GM18870 (cell line): ENCODE data around the gene DENND2A.
A peak's percentile ranks its signal among the peaks of the same experiment; 100 is the strongest.
"Not testable (repeated sequence)": the region's sequence is repeated elsewhere in the genome, so short reads cannot be mapped to it uniquely, and the experiment has no call there.

Experiments
- ATAC-seq: cut with Tn5 transposase; IDR thresholded peaks from one replicate; pipeline ENCODE4 v1.9.1; 2021; ENCODE audit warnings: moderate library complexity; ENCODE audit not compliant: unreplicated experiment

Gene DENND2A

DNA sequence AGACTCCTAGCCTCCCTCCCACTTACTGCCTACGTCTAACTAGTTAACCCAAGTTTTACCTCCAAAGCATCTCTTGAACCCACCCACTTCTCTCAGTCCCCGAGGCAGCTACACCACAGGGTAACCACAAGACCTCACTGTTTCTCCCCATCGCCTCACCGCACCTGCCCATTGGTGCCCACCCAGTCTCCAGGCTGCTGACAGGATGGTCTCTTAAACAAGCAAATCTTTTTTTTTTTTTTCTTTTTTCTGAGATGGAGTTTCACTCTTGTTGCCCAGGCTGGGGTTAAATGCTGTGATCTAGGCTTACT, 47.0 kb downstream of the DENND2A start:
- ATAC-seq: peak; percentile 55

DNA sequence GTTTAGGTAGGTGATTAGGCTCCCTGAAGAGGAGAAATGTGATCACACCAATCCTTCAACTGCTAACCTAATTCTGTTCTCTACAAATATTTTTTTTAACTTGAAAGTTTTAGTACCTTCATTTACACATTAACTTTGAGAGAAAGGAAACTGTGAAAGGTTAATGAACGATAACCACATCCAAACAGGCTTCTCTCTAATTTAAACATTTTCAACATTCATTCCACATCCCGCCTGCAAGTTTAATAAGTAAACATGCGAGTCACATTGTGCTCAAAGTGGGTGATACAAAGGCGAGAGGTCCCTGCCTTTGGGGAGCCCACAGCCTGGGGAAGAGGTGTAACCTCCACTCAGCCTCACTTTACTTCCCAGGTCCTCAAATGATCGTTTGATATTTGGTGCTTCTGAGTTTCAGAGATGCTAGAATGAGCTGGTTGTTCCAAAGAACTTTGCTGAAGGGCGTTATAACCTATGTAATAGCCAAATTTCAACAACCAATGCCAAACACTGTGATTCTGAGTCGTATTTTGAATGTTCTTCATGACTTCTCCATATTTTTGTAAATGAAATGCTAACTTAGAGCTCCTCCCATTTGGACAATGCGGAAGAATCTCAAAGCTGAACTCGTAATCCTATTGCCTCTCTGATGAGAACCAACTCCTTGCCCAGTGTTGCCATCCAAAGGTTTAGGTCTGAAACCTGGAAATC, 47.5 kb downstream of the DENND2A start:
- ATAC-seq: peak; percentile 47

DNA sequence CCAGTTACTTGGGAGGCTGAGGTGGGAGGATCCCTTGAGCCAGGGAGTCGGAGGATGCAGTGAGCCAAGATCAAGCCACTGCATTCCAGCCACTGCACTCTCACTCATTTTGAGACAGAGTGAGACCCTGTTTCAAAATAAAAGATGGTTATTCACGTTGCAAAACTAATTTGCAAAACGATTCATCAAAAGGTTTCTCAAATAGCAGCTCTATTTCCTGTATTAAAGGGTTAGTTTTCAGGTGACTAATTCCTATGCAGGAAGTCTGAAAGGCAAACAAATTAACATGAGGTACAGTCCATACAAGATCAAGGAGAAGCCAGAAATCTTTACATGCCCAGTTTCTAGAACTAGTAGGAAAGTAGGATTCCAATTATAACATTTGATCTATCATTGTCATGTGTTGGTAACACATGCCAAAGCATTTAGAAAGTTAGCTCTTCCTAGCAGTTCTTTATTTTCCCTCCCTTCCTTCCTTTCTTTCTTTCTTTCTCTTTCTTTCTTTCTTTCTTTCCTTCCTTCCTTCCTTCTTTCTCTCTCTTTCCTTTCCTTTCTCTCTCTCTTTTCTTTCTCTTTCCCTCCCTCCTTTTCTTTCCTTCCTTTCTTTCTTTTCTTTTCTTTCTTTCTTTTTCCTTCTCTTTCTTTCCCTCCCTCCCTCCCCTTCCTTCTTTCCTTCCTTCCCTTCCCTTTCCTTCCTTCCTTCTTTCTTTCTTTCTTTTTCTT, 49.3 kb downstream of the DENND2A start:
- ATAC-seq: no peak

DNA sequence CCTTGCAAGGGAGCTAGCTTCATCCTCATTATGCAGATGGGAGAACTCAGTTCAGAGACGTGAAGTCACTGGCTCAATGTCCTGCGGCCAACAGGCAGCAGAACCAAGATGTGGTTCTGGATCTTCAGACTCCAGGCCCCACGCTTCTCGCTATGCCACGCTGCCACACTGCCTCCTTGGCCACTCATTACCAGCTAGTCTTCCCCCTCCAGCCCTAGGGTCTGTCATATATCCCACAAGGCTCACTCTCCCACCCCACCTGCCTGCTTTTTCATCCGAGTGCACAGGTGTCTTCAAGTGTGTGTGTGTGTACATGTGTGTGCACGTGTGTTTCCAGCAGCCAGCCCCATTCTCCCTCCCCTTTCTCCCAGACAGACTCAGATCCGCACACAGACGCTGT, 53.4 kb downstream of the DENND2A start:
- ATAC-seq: no peak

DNA sequence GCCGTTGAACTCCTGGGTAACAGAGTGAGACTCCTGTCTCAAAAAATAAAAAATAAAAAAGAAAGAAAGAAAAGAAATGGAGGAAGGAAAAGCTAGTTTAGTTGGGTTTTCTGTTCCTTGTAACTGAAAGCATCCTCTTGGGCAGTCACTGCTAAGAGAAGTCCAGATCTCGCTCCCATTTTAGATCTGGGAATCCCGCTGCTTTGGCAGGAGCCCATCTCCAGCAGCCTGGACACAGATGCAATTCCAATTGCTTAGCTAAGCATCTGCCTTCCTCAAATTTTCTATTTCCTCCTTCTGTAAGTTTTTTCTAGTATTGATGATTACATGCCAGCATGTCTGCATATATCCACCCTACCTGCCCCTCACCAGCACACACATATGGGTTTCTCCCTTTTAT, 54.1 kb downstream of the DENND2A start:
- no peak for ATAC-seq

DNA sequence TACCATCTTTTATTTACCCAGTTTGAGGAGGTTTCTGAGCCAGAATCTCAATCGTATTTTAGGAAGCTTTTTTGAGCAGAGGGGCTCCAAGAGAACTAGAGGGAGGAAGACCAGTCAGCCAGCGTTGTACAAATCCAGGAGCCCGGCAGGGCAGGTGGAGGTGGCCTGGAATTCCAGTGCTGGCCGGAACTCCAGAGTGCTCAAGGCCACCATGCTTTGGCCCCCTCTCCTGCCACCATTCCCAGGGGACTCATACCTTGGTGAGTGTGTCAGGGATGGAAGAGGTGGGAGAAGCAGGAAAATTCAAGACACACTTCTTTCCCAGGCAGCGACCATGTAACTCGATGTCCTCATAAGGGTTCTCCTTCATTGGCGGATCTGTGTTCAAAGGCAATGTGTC, 55.3 kb downstream of the DENND2A start:
- no peak for ATAC-seq

DNA sequence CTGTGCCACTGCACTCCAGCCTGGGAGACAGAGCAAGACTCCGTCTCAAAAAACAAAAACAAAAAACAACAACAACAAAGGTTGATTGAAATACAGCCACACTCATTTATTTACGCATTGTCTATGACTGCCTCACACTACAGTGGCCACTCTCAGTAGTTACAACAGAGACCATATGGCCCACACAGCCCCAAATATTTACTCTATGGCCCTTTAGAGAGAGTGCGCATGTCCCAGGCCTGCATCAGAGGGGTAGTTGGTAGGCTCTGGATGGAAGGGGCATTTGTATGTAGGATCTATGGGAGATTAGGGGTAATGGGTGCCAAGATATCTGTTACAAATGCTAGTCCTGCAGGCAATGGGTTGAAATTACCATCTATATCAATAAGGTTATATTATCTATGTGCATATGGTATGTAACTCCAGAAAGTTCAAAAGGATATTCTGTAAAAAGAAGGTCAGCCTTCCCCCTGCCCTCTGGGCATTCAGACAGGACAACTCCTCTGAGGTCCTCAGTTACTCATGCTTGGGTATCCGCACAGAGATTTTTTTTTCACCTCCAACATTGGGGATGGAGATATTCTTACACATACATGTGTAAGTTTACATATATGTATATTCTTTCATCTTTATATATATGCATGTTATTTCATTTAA, 56.3 kb downstream of the DENND2A start:
- no peak for ATAC-seq

DNA sequence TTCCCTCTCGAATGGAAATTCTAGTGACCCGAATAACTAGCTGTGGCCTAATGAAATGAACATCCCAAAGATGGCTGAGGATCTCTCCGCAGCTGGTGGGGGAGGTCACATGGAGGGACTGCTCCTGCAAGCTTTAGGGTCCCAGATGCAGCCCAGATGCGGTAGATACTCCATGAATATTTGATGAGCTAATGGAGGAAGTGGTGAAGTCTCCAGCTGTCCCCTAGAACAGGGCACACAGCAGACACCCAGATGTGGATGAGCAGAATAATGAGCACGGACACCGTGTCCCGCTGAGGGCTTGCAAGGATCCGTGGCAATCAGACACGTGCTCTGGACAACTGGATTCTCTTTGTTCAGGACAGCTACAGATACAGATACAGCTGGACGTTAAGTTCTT, 59.2 kb downstream of the DENND2A start:
- no peak for ATAC-seq

DNA sequence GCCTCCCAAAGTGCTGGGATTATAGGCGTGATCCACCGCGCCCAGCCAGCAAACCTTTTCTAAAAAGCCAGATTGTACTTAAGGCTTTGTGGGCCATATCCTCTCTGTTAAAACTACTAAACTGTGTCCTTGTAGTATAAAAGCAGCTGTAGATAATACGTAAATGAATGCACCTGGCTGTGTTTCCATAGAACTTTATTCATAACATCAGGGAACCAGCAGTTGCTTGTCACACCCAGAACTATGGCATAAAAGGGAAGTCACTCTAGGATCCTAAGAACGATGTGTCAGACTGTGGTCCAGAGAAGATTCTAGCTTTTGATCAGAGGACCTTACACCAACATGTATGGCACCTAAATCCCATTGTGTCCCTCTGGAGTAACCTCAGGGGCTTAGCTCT, 63.0 kb downstream of the DENND2A start:
- no peak for ATAC-seq

DNA sequence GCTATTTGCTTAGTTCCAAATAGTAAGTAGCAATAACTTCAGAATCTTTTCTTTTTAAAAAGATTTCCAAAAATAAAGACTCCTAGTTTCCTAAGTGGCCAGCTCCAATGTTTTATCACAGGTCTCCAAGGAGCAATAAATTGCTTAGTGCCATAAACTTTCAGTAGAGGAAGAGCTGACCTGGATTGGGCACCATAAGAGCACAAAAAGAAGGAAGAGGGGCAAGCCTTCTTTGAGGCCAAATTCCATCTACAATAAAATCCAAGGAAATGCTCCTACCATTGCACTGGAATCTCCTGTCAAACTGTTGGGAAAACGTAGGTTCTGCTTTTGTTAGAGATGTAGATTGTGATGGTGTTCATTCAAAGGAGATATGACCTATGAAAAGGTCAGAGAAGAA, 64.0 kb downstream of the DENND2A start:
- ATAC-seq: no peak

DNA sequence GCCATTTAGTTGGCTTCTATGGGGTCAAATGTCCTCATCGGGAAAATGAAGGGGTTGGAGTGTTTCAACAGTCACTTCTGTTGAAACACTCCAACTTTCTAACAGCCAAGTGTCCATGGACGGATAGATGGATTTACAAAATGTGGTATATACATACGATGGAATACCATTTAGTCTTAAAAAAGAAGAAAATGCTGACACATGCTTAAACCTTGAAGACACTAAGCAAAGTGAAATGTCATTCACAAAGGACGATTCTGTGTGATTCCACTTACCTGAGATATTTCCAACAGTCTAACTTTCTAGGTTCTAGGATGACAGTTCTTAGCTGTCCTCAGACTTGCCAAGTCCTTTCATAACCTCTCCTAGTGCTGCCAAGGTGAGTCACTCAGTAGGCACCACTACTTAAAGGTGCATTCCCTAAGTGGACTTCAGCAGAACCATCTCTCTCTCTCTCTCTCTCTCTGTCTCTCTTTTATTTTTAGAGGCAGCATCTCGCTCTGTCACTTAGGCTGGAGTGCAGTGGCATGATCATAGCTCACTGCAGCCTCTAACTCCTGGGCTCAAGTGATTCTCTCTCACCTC, 69.0 kb downstream of the DENND2A start:
- no peak for ATAC-seq

DNA sequence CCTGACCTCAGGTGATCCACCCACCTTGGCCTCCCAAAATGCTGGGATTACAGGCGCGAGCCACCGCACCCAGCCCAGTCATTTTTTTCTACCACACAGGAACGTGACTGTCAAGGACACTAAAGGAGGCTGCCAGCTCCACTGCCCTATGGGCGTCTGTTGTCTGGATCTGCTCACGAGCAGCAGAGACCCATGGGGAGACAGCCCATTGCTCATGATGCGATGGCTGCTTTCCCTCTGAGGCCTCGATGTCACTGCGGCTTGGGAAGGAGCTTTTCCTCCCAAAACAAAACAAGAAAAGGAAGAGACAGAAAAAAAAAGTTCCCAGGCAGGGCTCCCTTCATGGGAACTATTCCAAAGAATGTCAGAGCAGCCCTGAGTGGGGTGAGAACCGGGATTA, 70.5 kb downstream of the DENND2A start:
- no peak for ATAC-seq

DNA sequence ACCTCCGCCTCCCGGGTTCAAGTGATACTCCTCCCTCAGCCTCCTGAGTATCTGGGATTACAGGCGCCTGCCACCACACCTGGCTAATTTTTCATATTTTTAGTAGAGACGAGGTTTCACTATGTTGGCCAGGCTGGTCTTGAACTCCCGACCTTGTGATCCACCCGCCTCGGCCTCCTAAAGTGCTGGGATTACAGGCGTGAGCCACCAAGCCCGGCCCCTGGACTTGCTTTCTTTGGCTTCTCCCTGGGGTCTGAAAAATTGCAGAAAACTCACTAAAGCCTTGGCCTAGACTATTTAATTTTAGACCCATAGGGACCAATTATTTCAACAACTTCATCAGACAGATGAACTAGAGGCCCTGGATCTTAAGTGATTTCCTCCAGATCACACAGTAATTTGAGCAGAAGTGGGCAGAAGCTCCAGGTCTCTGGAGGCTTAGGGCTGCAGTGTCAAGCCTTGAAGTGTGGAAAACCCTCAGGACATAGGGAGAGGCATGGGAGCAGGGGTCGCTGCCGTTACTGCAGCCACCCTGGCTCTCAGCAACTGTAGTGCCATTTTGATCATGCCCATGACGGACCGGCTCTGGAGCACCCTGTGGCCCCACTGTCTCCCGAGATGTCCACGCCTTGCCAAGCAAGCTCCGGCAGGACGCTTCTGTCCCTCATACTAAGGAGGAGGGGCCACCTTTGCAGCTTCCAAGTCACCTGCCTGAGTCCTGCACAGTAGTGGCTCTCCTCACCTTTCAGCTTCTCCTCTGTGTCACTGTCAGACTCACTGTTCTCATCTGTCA, 72.4 kb downstream of the DENND2A start:
- ATAC-seq: no peak

DNA sequence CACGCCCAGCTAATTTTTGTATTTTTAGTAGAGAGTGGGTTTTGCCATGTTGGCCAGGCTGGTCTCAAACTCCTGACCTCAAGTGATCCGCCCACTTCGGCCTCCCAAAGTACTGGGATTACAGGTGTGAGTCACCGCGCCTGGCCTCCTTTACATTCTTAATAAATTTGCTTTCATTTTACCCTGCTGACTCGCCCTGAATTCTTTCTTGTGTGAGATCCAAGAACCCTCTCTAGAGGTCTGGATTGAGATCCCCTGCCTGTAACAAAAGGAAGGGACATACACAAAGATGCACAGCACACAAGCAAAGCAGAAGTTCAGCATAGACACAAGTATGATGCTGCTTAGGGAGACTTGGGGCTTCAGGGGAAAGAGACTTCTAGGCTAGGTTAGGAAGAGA, 74.4 kb downstream of the DENND2A start:
- ATAC-seq: not testable (repeated sequence)

DNA sequence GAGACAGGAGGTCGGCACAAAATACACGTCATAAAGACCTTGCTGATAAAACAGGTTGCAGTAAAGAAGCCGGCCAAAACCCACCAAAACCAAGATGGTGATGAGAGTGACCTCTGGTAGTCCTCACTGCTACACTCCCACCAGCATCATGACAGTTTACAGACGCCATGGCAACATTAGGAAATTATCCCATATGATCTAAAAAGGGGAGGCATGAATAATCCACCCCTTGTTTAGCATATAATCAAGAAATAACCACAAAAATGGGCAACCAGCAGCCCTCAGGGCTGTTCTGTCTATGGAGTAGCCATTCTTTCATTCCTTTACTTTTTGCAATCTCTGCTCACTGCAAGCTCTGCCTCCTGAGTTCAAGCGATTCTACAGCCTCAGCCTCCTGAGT, 74.9 kb downstream of the DENND2A start:
- not testable (repeated sequence) for ATAC-seq

DNA sequence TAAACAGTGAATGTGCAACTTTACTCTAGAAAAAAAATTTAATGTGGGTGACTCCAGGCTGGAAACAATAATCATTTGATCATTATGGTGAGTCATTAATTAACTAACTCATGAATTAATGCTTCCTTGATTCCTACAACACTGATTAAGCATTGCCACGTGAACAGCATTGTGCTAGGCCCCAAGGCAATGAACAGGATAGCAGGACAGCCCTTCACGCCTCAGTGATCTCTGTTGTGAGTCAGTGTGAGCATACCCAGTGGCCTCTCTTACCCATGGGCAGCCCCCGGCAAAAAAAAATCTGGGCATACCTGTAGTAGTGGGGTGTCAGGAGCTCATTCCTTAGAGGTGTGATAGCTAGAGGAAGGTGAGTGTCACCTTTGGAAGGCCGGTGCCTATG, 76.0 kb downstream of the DENND2A start:
- ATAC-seq: no peak

DNA sequence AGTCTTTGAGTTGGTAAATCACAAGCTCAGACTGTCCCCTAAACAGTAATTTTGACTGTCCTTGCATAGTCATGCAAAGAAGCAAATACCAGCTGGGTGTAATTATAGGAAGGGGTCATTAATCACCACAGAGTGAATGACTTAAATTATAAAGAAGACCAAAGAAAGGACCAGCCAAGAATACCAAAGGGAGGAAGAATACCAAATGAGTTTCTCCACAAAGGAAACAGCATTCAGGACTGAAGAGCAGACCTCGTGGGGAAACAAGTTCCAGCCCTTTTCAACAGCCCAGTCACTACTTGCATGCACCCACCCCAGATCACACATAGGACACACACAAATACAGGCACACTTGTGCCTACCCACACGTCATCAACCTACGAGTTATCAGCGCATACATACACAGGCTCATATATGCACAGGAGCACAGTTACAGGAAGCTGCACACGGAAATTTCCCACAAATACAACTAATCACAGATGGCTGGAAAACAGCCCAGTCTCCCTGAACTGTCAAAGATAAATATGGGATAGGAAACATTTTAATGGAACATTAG, 77.6 kb downstream of the DENND2A start:
- ATAC-seq: no peak

DNA sequence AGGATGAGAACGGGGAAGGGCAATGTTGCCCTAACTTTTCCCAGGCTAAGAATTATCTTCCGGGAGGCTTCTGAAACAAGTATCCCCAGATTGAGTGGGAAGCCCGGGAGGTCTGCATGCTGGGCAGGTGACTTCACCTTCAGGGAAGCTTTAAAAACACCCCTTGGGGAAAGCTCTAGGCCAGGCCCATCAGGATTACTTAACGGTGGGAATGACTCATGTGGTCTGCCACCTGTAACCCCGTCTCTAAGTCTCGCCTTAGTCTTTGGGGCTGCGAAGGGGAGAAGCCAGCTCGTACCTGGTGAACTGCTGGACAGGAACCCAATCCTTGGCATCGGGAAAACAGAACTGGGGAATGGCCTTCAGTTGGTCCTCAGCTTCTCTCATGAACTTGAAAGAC, 81.2 kb downstream of the DENND2A start:
- no peak for ATAC-seq

DNA sequence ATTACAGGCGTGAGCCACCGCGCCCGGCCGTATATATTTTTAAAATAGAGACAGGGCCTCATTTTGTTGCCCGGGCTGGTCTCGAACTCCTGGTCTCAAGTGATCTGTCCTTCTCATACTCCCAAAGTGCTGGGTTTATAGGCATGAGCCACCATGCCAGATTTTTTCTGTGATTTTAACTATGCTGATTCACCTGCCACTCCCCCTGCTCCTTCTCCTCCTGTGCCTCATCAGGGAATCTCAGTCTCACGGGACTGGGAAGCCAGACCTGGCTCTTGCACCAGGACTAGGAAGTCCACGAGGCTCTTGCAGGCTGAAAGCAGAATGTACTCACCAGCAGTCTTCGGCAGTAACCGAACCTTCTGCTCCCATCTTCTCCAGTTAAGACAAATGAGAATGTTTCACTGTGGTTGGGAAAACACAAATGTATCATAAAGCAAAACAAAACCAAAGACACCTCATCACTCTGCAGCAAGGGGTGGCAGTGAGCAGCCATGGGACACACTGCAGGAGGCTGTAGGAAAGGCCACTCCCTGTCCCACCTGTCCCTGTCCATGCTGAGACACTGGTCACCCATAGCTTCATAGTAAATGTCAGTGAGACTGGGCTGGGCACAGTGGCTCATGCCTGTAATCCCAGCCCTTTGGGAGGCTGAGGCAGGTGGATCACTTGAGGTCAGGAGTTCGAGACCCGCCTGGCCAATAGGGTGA, 82.6 kb downstream of the DENND2A start:
- ATAC-seq: no peak

DNA sequence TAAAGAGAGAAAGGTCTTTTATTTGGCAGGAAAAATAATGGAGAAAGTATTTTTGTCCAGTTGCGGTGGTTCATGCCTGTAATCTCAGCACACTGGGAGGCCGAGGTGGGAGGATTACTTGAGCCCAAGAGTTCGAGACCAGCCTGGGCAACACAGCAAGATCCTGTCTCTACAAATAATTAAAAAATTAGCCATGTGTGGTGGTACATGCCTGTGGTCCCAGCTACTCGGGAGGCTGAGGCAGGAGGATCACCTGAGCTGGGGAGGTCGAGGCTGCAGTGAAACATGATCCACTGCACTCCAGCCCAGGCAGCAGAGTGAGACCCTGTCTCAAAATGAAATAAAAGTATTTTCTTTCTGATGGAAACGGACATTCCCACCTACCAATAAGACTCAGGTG, 83.5 kb downstream of the DENND2A start:
- no peak for ATAC-seq
